ENCODE results near the gene ATP6V0E2. TPM values are rescaled to one million over a fixed set of nuclear protein-coding genes. Genes with fewer than 3 reads are reported as not detected.

The ATP6V0E2 gene
- total RNA-seq, 4 donors from 2014 or later: 9.3 to 33.6 (median 20.6) TPM

- no peak for DNase-seq (ENCODE audit: low spot score in 2 of 2)
- WGBS, 2 donors: 67 to 70% methylated on average over 4 of the region's 4 CpGs
- TF ChIP-seq, protein P1, sequence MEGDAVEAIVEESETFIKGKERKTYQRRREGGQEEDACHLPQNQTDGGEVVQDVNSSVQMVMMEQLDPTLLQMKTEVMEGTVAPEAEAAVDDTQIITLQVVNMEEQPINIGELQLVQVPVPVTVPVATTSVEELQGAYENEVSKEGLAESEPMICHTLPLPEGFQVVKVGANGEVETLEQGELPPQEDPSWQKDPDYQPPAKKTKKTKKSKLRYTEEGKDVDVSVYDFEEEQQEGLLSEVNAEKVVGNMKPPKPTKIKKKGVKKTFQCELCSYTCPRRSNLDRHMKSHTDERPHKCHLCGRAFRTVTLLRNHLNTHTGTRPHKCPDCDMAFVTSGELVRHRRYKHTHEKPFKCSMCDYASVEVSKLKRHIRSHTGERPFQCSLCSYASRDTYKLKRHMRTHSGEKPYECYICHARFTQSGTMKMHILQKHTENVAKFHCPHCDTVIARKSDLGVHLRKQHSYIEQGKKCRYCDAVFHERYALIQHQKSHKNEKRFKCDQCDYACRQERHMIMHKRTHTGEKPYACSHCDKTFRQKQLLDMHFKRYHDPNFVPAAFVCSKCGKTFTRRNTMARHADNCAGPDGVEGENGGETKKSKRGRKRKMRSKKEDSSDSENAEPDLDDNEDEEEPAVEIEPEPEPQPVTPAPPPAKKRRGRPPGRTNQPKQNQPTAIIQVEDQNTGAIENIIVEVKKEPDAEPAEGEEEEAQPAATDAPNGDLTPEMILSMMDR (IDR thresholded peaks at IDR 0.05): no peak
- no peak for TF ChIP-seq POLR2A (IDR thresholded peaks at IDR 0.05)
- intact Hi-C loops (cut with DNase I; ENCODE audit: low total_unique reads): no loop called here
- no peak overlapping the region for H3K4me3 ChIP-seq (ENCODE audit: low read depth, poor library complexity, severe bottlenecking)
Measured at GRCh38 chr7:149850716-149851115, 23.1 kb upstream of the ATP6V0E2 start.

- TF ChIP-seq, protein P1 (IDR thresholded peaks at IDR 0.05): no peak
- TF ChIP-seq POLR2A (IDR thresholded peaks at IDR 0.05): no peak
- H3K4me3 ChIP-seq (ENCODE audit: low read depth, poor library complexity, severe bottlenecking): no peak overlapping the region
- intact Hi-C loops (cut with DNase I; ENCODE audit: low total_unique reads): no loop called here
- DNase-seq (ENCODE audit: low spot score in 2 of 2): no peak
- 86 to 90% methylated on average over 9 of the region's 9 CpGs for WGBS, 2 donors
Measured at GRCh38 chr7:149851449-149851848, 22.3 kb upstream of the ATP6V0E2 start.

DNA sequence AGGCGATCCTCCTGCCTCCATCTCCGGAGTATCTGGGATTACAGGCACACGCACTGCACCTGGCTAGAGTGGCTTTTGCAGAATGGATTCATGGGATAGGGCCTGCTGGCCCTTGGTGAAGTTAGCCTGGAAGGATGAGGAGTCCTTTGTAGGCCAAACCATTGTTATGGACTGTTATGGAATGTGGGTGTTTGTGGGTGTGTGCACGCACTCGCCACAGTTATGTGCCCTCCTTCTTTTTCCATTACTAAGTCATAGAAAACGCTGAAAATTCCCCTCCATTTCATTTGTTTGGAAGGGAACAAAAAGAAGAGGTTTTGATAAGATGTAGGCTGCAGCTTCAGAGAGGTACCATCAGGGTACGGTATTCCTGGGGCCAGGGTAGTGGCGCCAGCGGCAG is 20.6 kb upstream of the ATP6V0E2 start:
- TF ChIP-seq POLR2A (IDR thresholded peaks at IDR 0.05): no peak
- TF ChIP-seq, protein P1 (IDR thresholded peaks at IDR 0.05): no peak
- intact Hi-C loops (cut with DNase I; ENCODE audit: low total_unique reads): no loop called here
- no peak overlapping the region for H3K4me3 ChIP-seq (ENCODE audit: low read depth, poor library complexity, severe bottlenecking)
- DNase-seq (ENCODE audit: low spot score in 2 of 2): no peak
- 96 to 97% methylated on average over 9 of the region's 9 CpGs for WGBS, 2 donors

DNA sequence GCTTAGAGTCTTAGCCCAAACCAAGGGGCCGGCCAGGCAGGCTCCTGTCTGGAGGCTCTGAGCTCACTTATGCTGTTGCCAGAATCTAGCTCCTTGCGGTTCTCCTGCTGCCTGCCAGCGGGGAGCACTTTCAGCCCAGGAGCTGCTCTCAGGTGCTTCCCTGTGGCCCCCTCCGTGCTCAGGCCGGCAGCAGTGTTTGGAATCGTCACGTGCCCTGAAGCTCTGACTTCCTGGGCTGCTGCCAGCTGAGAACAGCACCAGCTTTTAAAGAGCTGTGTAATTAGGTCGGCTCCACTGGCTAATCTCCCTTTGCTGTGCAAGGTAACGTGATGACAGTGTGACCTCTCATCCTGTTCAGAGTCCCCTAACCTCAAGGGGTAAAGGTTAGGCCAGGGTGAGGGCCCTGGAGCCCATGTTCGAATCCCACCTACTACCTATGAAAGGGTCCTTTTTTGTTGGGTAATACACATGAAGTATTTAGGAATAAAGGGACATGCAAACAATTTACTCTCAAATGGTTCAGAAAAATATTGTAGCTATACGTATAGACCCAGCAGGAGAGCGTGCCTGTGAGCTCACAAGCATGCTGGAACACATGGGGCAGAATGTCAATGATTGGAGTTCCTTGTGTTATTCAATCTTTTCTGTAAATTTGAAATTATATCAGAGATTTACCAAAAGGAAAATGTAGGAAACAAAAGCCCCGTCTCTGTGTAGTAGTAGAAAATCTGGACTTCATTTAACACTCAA is 19.0 kb upstream of the ATP6V0E2 start:
- TF ChIP-seq, protein P1 (IDR thresholded peaks at IDR 0.05): no peak
- TF ChIP-seq POLR2A (IDR thresholded peaks at IDR 0.05): no peak
- intact Hi-C loops (cut with DNase I; ENCODE audit: low total_unique reads): no loop called here
- no peak for DNase-seq (ENCODE audit: low spot score in 2 of 2)
- H3K4me3 ChIP-seq (ENCODE audit: low read depth, poor library complexity, severe bottlenecking): no peak overlapping the region
- WGBS, 2 donors: 34 to 44% methylated on average over 13 of the region's 13 CpGs

GRCh38 chr7:149855361-149856305 is 18.1 kb upstream of the ATP6V0E2 start:
- TF ChIP-seq, protein P1 (IDR thresholded peaks at IDR 0.05): no peak
- intact Hi-C loops (cut with DNase I; ENCODE audit: low total_unique reads): no loop called here
- DNase-seq (ENCODE audit: low spot score in 2 of 2): no peak
- no peak overlapping the region for H3K4me3 ChIP-seq (ENCODE audit: low read depth, poor library complexity, severe bottlenecking)
- 73 to 75% methylated on average over 16 of the region's 16 CpGs for WGBS, 2 donors

Data from lower leg skin (tissue), 4 donors.